Smooth muscle cell of the brain vasculature (primary cell): ENCODE data around the gene CNTNAP3.
"Not testable (repeated sequence)": the region's sequence is repeated elsewhere in the genome, so short reads cannot be mapped to it uniquely, and the experiment has no call there.

ENCODE experiments used
- DNase-seq: peaks from one replicate; pipeline ENCODE4 v3.0.0-alpha.2; 2012; ENCODE audit warnings: low read depth, low spot score

The CNTNAP3 gene

DNA sequence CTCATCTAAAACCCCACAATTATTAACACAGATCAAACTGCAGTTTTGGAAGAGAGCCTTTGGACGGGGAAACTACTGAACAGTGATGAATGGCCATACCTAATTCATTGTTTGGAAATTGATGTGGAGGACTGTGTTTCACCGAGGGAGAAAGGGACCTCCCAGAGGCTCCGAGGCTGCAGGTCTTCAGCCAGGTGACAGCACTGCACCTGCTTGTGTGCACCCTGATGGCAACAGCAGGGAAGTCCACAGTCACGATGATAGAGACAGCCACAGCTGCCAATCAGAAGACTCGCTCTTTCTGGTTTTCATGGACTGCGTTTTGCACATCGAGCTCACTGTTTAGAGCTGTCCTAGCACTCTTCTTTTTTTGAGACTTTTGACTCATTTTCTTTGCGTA, 214.4 kb downstream of the CNTNAP3 start:
- not testable (repeated sequence) for DNase-seq

DNA sequence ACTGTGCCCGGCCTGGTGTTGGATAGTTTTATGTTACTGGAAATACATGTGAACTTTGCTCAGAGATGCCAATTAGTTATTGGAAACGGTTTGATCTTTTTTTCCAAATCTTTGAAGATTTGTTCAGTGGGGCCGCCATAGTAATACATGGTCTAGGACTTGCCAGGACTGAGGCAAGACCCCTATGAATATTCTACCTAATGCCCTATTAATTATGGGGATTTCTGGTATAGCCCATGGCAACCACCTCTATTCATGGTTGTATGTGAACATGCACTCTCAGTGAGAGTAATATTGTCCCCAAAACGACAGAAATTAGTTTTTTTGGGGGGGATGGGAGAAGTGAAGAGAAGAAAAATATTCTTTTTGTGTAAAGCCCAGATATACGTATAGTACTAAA, 220.3 kb downstream of the CNTNAP3 start:
- not testable (repeated sequence) for DNase-seq

DNA sequence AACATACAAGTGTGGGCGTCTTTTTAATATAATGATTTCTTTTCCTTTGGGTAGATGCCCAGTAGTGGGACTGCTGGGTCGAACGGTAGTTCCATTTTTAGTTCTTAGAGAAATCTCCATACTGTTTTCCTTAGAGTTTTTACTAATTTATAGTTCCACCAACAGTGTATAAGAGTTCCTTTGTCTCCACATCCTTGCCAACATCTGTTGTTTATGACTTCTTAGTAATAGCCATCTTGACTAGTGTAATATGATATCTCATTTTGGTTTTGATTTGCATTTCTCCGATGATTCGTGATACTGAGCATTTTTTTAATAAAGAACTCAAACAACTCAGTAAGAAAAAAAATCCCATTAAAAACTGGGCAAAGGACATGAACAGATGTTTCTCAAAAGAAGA, 225.0 kb downstream of the CNTNAP3 start:
- DNase-seq: not testable (repeated sequence)

- not testable (repeated sequence) for DNase-seq
Observed at GRCh38 chr9:39054453-39054852, 233.5 kb downstream of the CNTNAP3 start.

GRCh38 chr9:39046833-39047232, 241.1 kb downstream of the CNTNAP3 start:
- DNase-seq: not testable (repeated sequence)

- DNase-seq: not testable (repeated sequence)
Observed at GRCh38 chr9:39042352-39042803, 245.6 kb downstream of the CNTNAP3 start.

- DNase-seq: not testable (repeated sequence)
Observed at GRCh38 chr9:39041774-39042173, 246.2 kb downstream of the CNTNAP3 start.

- DNase-seq: not testable (repeated sequence)
Observed at GRCh38 chr9:39039148-39039547, 248.8 kb downstream of the CNTNAP3 start.

DNA sequence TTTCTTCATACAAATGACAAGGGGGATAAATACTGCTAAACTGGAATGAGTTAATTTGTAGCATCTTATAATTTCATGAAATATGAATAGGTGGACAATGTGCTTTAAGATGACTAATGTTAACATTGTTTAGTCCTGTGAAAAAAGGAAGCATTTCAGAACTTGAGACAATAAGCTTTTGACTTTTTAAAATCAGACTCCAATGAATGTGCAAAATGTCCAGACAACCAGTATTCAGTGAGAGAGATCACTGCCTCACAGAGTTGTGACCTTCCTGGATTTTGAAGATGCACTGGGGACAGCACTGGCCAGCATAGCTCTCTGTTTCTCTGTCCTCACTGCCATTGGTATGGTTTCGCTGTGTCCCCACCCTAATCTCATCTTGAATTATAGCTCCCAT, 249.7 kb downstream of the CNTNAP3 start:
- not testable (repeated sequence) for DNase-seq

DNA sequence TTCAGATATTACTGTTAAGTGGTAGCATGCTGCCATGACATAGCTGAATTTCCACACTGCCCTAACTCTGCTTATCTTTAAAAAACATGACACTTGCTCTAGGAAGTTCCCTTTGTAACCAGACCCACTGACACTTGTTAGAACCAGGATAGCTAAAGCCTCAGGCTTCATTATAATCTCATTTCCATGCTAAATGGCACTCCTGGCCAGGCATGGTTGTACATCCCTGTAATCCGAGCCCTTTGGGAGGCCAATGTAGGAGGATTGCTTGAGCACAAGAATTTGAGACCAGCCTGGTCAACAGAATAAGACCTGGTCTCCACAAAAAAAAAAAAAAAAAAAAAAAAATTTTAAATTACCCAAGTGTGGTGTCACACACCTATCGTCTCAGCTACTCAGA, 254.1 kb downstream of the CNTNAP3 start:
- DNase-seq: not testable (repeated sequence)

DNA sequence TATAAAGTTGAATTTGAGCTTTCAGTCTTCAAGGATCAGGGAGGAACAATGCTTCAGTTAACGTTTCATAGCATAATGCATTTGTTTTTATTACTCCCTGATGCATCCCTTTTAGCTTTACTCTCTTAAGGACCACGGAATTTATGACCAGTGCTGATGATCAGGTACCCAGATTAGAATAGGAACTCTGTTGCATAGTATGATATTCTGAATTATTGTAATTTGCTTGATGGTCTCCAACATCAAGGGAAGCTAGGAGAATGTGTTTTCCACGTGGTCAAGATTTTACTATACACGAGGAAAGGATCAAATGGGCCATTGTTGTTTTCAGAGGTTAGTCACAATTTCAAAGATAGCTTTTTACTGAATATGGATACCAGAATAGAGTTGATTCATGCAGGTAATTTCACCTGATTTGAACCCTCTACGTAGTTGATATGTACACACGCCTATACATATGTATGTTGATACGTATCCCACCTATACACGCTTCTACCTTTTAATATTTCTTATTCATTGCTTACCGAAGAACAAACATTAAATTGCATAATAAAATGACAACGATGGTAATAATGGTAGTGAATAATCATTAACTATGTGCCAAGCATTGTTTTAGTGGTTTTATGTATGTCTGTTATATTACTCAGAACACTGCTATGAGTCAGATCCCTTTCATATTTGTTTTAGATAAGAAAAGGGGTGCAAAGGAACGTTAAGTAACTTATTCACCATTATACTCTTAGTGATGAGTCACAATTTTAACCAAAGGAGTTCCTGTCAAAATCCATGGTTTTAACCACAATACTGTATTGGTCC, 257.6 kb downstream of the CNTNAP3 start:
- not testable (repeated sequence) for DNase-seq

DNA sequence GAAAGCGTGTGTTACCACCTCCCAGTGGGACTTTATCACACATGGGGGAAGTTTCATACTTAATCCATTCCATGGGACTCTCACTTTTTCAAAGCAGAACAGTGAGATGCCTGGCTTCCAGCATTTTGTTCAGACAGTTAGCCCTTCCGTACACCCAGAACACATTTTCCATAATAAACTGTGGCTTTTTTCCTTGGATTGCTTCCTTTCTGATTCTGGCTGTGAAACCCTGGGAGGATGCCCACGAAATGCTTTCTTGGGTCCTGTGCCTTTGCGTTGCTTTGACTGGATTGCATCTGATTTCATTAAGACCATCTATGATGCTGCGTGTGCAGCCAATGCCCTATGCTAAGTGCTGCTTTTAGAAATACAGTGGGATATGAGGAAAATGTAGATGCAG, 259.1 kb downstream of the CNTNAP3 start:
- not testable (repeated sequence) for DNase-seq

- not testable (repeated sequence) for DNase-seq
Observed at GRCh38 chr9:39028168-39028567, 259.8 kb downstream of the CNTNAP3 start.

DNA sequence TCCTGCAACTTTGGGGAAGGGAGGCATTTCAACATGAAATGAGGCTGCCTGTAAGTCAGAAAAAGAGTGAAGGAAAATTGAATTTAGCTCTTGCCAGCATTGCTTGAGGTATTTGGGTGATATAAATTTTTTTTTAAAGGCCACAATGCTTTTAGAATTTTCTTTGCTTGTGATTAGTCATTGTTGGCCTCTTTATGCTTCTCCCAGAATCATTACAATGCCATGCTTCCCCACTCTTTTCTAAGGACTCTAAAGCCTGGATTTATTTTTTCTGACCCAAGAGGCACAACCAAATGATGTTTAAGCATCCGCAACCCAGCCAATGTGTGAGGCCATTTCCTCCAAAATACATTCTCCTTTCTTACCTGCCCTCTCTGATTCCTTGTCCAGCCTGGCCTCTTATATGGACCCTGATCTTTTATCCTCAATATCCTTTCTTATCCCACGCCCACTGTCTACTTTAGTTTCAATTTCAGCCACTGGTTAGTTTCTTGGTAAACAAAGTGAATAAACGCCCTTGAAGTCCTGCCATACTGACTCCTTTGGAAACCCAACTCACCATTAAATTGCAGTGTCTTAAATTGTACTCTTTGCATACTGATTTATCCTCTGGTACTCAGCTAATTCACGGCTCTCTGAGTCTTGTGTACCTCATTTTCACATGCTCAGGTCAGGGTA, 261.9 kb downstream of the CNTNAP3 start:
- DNase-seq: not testable (repeated sequence)
